Keratinocyte (primary cell): ENCODE data around the gene ARHGAP10.

Experiments used
- EZH2 ChIP-seq: IDR thresholded peaks from one replicate; pipeline ENCODE4 v1.6.1; 2012; ENCODE audit warnings: inconsistent platforms, mild to moderate bottlenecking, low read length, moderate library complexity
- TF ChIP-seq, protein P1 (sequence below), 3 experiments: IDR thresholded peaks in 1 of 3; conservative IDR thresholded peaks in 1 of 3; optimal IDR thresholded peaks in 1 of 3; 2 replicates in 2 of 3; 3 replicates in 1 of 3; pipeline versions ENCODE3 to v1.5.1; 2011; ENCODE audit warnings: low read length in 3 of 3, mild to moderate bottlenecking in 3 of 3, moderate library complexity in 2 of 3, control low read depth in 1 of 3, inconsistent platforms in 1 of 3; ENCODE audit not compliant: insufficient read depth in 2 of 3; ENCODE audit errors: extremely low read depth in 1 of 3

- no peak for TF ChIP-seq EZH2
- TF ChIP-seq, protein P1, sequence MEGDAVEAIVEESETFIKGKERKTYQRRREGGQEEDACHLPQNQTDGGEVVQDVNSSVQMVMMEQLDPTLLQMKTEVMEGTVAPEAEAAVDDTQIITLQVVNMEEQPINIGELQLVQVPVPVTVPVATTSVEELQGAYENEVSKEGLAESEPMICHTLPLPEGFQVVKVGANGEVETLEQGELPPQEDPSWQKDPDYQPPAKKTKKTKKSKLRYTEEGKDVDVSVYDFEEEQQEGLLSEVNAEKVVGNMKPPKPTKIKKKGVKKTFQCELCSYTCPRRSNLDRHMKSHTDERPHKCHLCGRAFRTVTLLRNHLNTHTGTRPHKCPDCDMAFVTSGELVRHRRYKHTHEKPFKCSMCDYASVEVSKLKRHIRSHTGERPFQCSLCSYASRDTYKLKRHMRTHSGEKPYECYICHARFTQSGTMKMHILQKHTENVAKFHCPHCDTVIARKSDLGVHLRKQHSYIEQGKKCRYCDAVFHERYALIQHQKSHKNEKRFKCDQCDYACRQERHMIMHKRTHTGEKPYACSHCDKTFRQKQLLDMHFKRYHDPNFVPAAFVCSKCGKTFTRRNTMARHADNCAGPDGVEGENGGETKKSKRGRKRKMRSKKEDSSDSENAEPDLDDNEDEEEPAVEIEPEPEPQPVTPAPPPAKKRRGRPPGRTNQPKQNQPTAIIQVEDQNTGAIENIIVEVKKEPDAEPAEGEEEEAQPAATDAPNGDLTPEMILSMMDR (optimal IDR thresholded peaks at IDR 0.05 in 1 of 3, IDR thresholded peaks at IDR 0.05 in 1 of 3, conservative IDR thresholded peaks at IDR 0.05 in 1 of 3; ENCODE audit: extremely low read depth in 1 of 3, insufficient read depth in 2 of 3, low read length in 3 of 3), result no peak
These were observed 47.1 kb downstream of the ARHGAP10 start for GRCh38 chr4:147778942-147779341.
